Left ventricle myocardium inferior (tissue), 1 donor: Measurements from ENCODE around the gene CALM1. TPM values are rescaled to one million over a fixed set of nuclear protein-coding genes. Genes with fewer than 3 reads are reported as not detected.

Source experiments
- DNase-seq: peaks from one replicate; pipeline ENCODE4 v3.0.0-alpha.2; 2020
- H3K27ac ChIP-seq: fragments of 200-600 bp; replicated peaks from 2 replicates; pipeline ENCODE4 v1.8.0; 2021
- H3K27me3 ChIP-seq: fragments of 200-600 bp; 2 replicates; pipeline ENCODE4 v1.8.0; 2021; ENCODE audit warnings: low read depth
- H3K36me3 ChIP-seq: fragments of 200-600 bp; 2 replicates; pipeline ENCODE4 v1.8.0; 2021
- H3K4me1 ChIP-seq: fragments of 200-600 bp; 2 replicates; pipeline ENCODE4 v1.8.0; 2021
- H3K4me3 ChIP-seq: fragments of 200-600 bp; 2 replicates; pipeline ENCODE4 v1.8.0; 2021; ENCODE audit warnings: mild to moderate bottlenecking, moderate library complexity
- H3K9me3 ChIP-seq: fragments of 200-600 bp; replicated peaks from 2 replicates; pipeline ENCODE4 v1.8.0; 2021
- intact Hi-C: fragments of 100-400 bp; cut with micrococcal nuclease; formaldehyde crosslinking; loops from one replicate; pipeline ENCODE4 v1.11.0; 2022
- total RNA-seq: library from RNA; stranded (reverse); fragmentation: NEBNext Ultra II Directional; extraction: Animal tissue kit (Norgen Biotek cat#: 25700); gene quantifications from one replicate; pipeline ENCODE4 v1.2.1, GENCODE V29; 2021
- TF ChIP-seq, protein P1 (sequence below): fragments of 200-600 bp; IDR thresholded peaks from 2 replicates; pipeline ENCODE4 v1.8.0; 2021; ENCODE audit warnings: antibody characterized with exemption, mild to moderate bottlenecking, borderline replicate concordance
- donor health status: DM: no; HTN: yes; CAD: no; lungs with severe emphysema.

CALM1 gene
- total RNA-seq, 1 donor from 2014 or later, result 503 TPM

DNA sequence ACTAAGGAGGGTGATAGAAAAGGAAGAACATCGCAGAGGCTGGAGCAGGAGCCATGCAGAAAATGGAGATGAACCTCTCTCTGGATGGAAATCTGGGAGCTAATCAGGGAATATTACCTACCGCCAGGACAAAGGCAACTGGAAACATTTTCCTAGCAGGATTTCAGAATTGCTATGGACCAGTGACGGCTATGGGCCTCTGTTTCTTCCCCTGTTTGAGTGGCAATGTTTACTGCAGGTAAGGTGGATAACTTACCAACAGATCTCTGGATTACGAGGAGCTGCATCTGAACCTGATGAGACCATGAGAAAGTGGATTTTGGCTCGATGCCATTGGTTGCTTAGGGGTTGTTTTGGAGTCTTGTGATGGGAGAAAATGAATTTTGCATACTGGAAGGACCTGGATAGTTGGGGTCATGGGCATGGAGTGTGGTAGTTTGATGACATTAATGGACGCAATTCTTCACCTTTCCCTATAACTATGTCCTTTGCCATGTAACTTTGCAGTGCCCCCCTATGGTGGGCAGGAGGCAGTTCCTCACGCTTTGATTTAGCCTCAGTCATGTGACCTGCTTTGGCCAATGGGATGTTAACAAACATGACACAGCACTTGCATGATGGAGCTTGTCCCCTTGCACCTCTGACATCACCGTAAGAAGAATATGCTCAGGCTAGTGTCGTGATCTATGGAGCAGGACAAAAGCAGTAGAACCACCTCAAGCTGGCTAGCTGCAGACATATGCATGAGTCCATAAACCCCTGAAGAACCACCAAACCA lies 51.1 kb downstream of the CALM1 start:
- no peak overlapping the region for H3K27ac ChIP-seq

DNA sequence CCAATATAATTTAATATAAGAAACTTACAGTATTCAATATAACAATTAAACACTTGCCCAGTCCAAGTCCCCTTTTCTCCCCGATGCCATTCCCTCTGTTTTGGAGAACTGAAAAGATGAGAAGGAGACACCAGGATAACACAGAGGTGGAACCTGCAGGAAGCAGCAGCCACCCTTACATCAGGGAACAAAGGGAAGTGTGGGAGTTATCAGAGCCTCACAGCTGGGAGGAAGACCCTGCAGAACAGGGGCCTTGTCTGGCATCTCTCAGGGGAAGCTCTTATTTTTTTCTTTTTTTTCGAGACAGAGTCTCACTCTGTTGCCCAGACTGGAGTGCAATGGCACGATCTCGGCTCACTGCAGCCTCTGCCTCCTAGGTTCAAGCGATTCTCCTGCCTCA lies 52.6 kb downstream of the CALM1 start:
- H3K4me1 ChIP-seq, result peaks cover 15% of the 10 kb centered on the region
- H3K4me3 ChIP-seq, result no peak overlapping the region
- H3K36me3 ChIP-seq, result no peaks in the 10 kb centered on the region
- intact Hi-C loops, result no loop called here
- no peaks in the 10 kb centered on the region for H3K27me3 ChIP-seq
- H3K27ac ChIP-seq, result no peak overlapping the region
- no peak for DNase-seq
- peaks cover 12% of the 10 kb centered on the region for H3K9me3 ChIP-seq
- TF ChIP-seq, protein P1, sequence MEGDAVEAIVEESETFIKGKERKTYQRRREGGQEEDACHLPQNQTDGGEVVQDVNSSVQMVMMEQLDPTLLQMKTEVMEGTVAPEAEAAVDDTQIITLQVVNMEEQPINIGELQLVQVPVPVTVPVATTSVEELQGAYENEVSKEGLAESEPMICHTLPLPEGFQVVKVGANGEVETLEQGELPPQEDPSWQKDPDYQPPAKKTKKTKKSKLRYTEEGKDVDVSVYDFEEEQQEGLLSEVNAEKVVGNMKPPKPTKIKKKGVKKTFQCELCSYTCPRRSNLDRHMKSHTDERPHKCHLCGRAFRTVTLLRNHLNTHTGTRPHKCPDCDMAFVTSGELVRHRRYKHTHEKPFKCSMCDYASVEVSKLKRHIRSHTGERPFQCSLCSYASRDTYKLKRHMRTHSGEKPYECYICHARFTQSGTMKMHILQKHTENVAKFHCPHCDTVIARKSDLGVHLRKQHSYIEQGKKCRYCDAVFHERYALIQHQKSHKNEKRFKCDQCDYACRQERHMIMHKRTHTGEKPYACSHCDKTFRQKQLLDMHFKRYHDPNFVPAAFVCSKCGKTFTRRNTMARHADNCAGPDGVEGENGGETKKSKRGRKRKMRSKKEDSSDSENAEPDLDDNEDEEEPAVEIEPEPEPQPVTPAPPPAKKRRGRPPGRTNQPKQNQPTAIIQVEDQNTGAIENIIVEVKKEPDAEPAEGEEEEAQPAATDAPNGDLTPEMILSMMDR, result no peak

More for the DNA sequence above, 51.1 kb downstream of the CALM1 start:
- Histone ChIP-seq H3K4me3 (no peak overlapping the region), H3K9me3 (peaks cover 12% of the 10 kb centered on the region), H3K4me1 (peaks cover 15% of the 10 kb centered on the region), H3K27me3 (no peaks in the 10 kb centered on the region), H3K36me3 (no peaks in the 10 kb centered on the region)
- TF ChIP-seq, protein P1, result no peak
- no peak for DNase-seq
- intact Hi-C loops, result no loop called here

DNA sequence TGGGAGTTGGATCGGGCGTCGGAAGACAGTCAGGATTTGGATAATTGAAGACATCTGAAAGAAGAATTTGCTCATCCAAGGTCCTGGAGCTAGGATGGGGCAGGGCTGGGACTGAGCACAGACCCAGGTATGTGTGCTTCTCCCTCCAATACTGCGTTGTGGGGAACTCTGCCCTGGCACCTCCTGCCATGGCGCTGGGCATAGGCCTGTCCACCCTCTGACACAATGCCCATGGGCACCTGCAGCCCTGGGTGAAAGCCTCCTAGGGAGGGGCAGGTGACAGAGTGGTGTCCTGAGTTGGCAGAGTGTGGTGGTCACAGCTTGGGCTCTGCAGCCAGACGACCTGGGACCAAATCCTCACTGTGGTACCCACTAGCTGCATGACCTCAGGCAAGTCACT lies 53.3 kb downstream of the CALM1 start:
- intact Hi-C loops, result no loop called here
- Histone ChIP-seq H3K27me3 (no peaks in the 10 kb centered on the region), H3K4me3 (no peak overlapping the region), H3K36me3 (no peaks in the 10 kb centered on the region), H3K4me1 (peaks cover 18% of the 10 kb centered on the region), H3K27ac (no peak overlapping the region), H3K9me3 (peaks cover 12% of the 10 kb centered on the region)
- TF ChIP-seq, protein P1, result no peak
- no peak for DNase-seq

DNA sequence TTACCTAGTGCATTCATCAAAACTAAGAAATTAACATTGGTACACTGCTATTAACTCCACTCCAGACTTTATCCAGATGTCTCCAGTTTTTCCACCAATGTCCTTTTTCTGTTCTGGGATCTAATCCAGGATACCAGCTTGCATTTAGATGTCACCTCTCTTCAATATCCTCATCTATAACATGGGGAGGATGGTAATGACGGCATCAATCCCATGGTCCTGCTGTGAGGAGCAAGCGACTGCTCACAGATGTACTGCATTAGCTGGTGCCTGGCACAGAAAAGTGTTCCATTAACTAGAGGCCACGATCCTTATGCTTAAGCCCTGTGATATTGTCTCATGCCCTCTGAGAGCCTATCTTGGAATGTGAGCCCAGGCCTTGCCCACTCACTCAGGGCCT lies 53.8 kb downstream of the CALM1 start:
- no peak for DNase-seq
- TF ChIP-seq, protein P1, result no peak
- peaks cover 12% of the 10 kb centered on the region for H3K9me3 ChIP-seq
- H3K27me3 ChIP-seq, result no peaks in the 10 kb centered on the region
- no peak overlapping the region for H3K27ac ChIP-seq
- intact Hi-C loops, result no loop called here
- H3K4me1 ChIP-seq, result peaks cover 18% of the 10 kb centered on the region
- H3K36me3 ChIP-seq, result no peaks in the 10 kb centered on the region
- no peak overlapping the region for H3K4me3 ChIP-seq

DNA sequence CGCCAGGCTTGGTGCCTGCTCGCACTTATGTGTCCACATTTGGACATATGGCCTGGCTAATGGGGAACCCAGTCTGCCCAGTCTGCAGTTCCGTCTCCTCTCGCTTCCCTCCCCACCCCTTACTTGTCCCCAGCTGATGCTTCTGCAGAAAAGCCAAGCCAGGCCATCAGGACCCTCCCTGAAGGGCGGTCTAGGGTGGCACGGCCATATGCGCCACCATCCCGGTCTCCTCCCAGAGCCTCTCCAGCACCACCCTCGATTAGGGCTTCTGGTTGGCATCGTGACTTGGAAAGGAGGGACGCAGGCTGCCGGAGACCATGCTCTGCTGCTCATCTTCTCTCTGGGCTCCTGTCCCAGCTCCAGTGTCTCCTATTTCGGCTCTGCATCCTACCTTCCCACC lies 54.6 kb downstream of the CALM1 start:
- Histone ChIP-seq H3K9me3 (peaks cover 12% of the 10 kb centered on the region), H3K4me1 (peaks cover 18% of the 10 kb centered on the region), H3K36me3 (no peaks in the 10 kb centered on the region), H3K27ac (no peak overlapping the region), H3K27me3 (no peaks in the 10 kb centered on the region), H3K4me3 (no peak overlapping the region)
- TF ChIP-seq, protein P1, result no peak
- intact Hi-C loops, result no loop called here
- DNase-seq, result no peak
